SK-N-SH treated with all-trans-retinoic acid at 6 μM for 48 hours (cell line): ENCODE data around the gene EFNB1.

Experiments used
- ARNTL ChIP-seq: fragments of 450-650 bp; formaldehyde crosslinking; IDR thresholded peaks from 2 replicates; pipeline ENCODE4 v1.5.0; 2020; ENCODE audit warnings: low read depth, mild to moderate bottlenecking, moderate library complexity, borderline replicate concordance
- CSRNP3 ChIP-seq: fragments of 250-450 bp; sonication (Bioruptor Pico); IDR thresholded peaks from 2 replicates; pipeline ENCODE4 v1.5.1; 2021; ENCODE audit warnings: mild to moderate bottlenecking, moderate library complexity
- ESRRG ChIP-seq: fragments of 250-450 bp; sonication (Bioruptor Pico); IDR thresholded peaks from 2 replicates; pipeline ENCODE4 v1.6.1; 2021; ENCODE audit warnings: mild to moderate bottlenecking
- ISL1 ChIP-seq: fragments of 250-450 bp; sonication (Bioruptor Pico); IDR thresholded peaks from 2 replicates; pipeline ENCODE4 v2.1.2; 2022; ENCODE audit warnings: mild to moderate bottlenecking, moderate library complexity
- PPARA ChIP-seq: fragments of 250-450 bp; sonication (Bioruptor Pico); IDR thresholded peaks from 2 replicates; pipeline ENCODE4 v1.5.0; 2020; ENCODE audit warnings: mild to moderate bottlenecking, borderline replicate concordance
- RARB ChIP-seq: fragments of 250-450 bp; sonication (Bioruptor Pico); IDR thresholded peaks from 2 replicates; pipeline ENCODE4 v1.8.0; 2021; ENCODE audit warnings: mild to moderate bottlenecking, moderate library complexity
- TSHZ2 ChIP-seq: fragments of 250-450 bp; sonication (Bioruptor Pico); IDR thresholded peaks from 2 replicates; pipeline ENCODE4 v1.5.0; 2020; ENCODE audit warnings: mild to moderate bottlenecking, moderate library complexity
- ZFP3 ChIP-seq: fragments of 250-450 bp; sonication (Bioruptor Pico); IDR thresholded peaks from 2 replicates; pipeline ENCODE4 v1.5.0; 2020; ENCODE audit warnings: mild to moderate bottlenecking, moderate library complexity
- ZFP30 ChIP-seq: fragments of 450-650 bp; formaldehyde crosslinking; IDR thresholded peaks from 2 replicates; pipeline ENCODE4 v1.5.0; 2022; ENCODE audit warnings: mild to moderate bottlenecking, moderate library complexity
- ZNF70 ChIP-seq: fragments of 450-650 bp; formaldehyde crosslinking; IDR thresholded peaks from 2 replicates; pipeline ENCODE4 v1.5.0; 2020; ENCODE audit warnings: mild to moderate bottlenecking, moderate library complexity

GRCh38 chrX:68843992-68844391 is 15.2 kb downstream of the EFNB1 start:
- no peak for TF ChIP-seq ESRRG
- no peak for TF ChIP-seq ISL1
- TF ChIP-seq PPARA (CRISPR knock-in tag), result no peak
- TF ChIP-seq ARNTL (CRISPR knock-in tag), result no peak
- no peak for TF ChIP-seq ZFP3
- no peak for TF ChIP-seq CSRNP3 (CRISPR knock-in tag)
- TF ChIP-seq RARB (CRISPR knock-in tag), result no peak
- TF ChIP-seq TSHZ2 (CRISPR knock-in tag), result no peak
- no peak for TF ChIP-seq ZFP30 (CRISPR knock-in tag)
- no peak for TF ChIP-seq ZNF70 (CRISPR knock-in tag)
